ENCODE data around the gene SLC7A6. TPM values are rescaled to one million over a fixed set of nuclear protein-coding genes. Genes with fewer than 3 reads are reported as not detected.

Gene SLC7A6
- total and polyA plus RNA-seq, 2 of the 13 experiments (the other 11 are each of a cell fraction or from before 2014, with no cell fraction given), result 35.8 to 70.8 TPM

DNA sequence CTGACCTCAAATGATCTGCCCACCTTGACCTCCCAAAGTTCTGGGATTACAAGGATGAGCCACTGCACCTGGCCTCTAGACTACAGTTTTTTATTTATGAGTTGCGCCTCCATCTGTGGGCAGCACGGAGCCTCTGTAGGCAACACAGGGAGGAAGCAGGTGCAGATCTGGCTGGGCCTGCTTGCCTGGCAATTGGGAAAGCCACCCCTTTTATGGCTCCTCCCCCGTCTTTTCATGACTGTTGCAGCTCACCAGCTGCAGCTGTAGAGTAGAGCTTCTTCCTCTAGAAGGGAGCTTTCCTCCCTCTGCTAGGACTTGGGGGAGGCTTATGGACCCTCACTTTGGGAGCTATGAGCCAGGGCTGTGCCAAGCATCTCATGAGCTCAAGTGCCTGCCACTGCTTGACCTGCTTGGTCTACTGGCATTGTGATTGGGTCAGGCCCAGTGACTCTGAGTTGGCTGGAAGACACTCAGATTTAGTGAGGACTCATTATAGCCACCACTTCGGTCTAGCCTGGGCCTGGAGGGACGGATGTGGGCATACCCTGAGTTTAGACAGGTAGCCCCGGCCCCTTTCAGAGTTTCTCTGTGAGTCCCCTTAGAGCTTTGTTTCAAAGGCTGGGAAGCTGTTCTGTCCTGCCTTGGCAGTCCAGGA is 6.9 kb upstream of the SLC7A6 start:
- H3K9me3 ChIP-seq (ENCODE audit: low read length), result no peaks in the 10 kb centered on the region
- intact Hi-C loops (cut with micrococcal nuclease; ENCODE audit: unreplicated experiment) (no loop called here), in situ Hi-C loops (cut with HindIII; ENCODE audit: extremely low pct_ligation_motif_present, low pct_unique_long_range_greater_than_20kb) (no loop called here)
- peak overlapping the region; percentile 67 for H3K4me2 ChIP-seq (ENCODE audit: low read depth, low read length)
- H2AFZ ChIP-seq (ENCODE audit: low read length), result peak overlapping the region; percentile 73
- ChIA-PET CTCF (ENCODE audit: low intra/inter-chr PET ratio, low total read pairs) (interaction anchor here (2.0 kb wide), 1 partner anchor 71 kb away, joined by 8 read pairs; no protein-coding TSS in a partner anchor), POLR2A (interaction anchor here (0.8 to 3.3 kb wide), 19 partner anchors 11 to 177 kb away, joined by 3 to 92 read pairs (median 5); partner anchors contain the start of genes ESRP2, PLA2G15, PRMT7 and SLC7A6OS)
- H3K4me3 ChIP-seq (replicated peaks in 1 of 3; ENCODE audit: insufficient read depth in 1 of 3, low read depth in 2 of 3, low read length in 3 of 3), result peak overlapping the region in 1 of 3 experiments; percentile 47; a peak in 2 of 6 replicates
- no peaks in the 10 kb centered on the region for H4K20me1 ChIP-seq (ENCODE audit: insufficient read depth, low read length)
- no TSS peak for BruUV-seq (replicated peaks)
- H3K36me3 ChIP-seq (replicated peaks in 1 of 2; ENCODE audit: control insufficient read depth in 1 of 2, insufficient read depth in 2 of 2, low read length in 2 of 2), result peaks cover 3 to 22% of the 10 kb centered on the region in 2 experiments; a peak in 4 of 5 replicates
- no peaks in the 10 kb centered on the region for H3K79me2 ChIP-seq (ENCODE audit: insufficient read depth, low read length)
- ATAC-seq (peak; percentile 8), FAIRE-seq (no peak), DNase-seq (ENCODE audit: low spot score) (no peak)
- H3K27me3 ChIP-seq (ENCODE audit: control insufficient read depth in 1 of 2, insufficient read depth in 2 of 2, low read length in 2 of 2), result no peaks in the 10 kb centered on the region
- WGBS (ENCODE audit: low lambda C conversion rate), result 76% methylated on average over 6 of the region's 6 CpGs
- peak overlapping the region; percentile 87 for H3K27ac ChIP-seq (ENCODE audit: extremely low read length, insufficient read depth, low read length)
- peak overlapping the region; percentile 73 for H3K9ac ChIP-seq (ENCODE audit: insufficient read depth, low read depth, low read length)
- peaks cover 43% of the 10 kb centered on the region for H3K4me1 ChIP-seq (ENCODE audit: insufficient read depth, low read length)
- TF ChIP-seq BORCS8-MEF2B (CRISPR knock-in tag; IDR thresholded peaks at IDR 0.05) (no peak), RFX5 (IDR thresholded peaks at IDR 0.05; ENCODE audit: low read depth, low read length) (no peak), ZNF569 (CRISPR knock-in tag; IDR thresholded peaks at IDR 0.05; ENCODE audit: borderline replicate concordance) (0 out of 2 replicates have a peak, but pooled peaks have one; percentile 23), SKI (IDR thresholded peaks at IDR 0.05; ENCODE audit: partially characterized antibody) (no peak), ATAD3A (CRISPR knock-in tag; IDR thresholded peaks at IDR 0.05) (0 out of 2 replicates have a peak, but pooled peaks have one; percentile 8), POGK (CRISPR knock-in tag; conservative IDR thresholded peaks at IDR 0.05) (0 out of 2 replicates have a peak, but pooled peaks have one; percentile 13), ZNF343 (CRISPR knock-in tag; IDR thresholded peaks at IDR 0.05) (no peak), ZBTB7B (CRISPR knock-in tag; IDR thresholded peaks at IDR 0.05) (no peak), ZNF800 (CRISPR knock-in tag; IDR thresholded peaks at IDR 0.05) (no peak), MLLT10 (CRISPR knock-in tag; IDR thresholded peaks at IDR 0.05) (no peak), NR2C2 (CRISPR knock-in tag; IDR thresholded peaks at IDR 0.05; ENCODE audit: borderline replicate concordance) (peak; percentile 1; the same call in 1 of the 2 replicates), RELA (CRISPR knock-in tag; IDR thresholded peaks at IDR 0.05) (no peak), NFKBIZ (CRISPR knock-in tag; IDR thresholded peaks at IDR 0.05) (no peak), CCAR2 (optimal IDR thresholded peaks at IDR 0.05; ENCODE audit: low read depth, low read length) (no peak), GABPA (IDR thresholded peaks at IDR 0.05; ENCODE audit: low read depth, low read length) (no peak), GABPA (CRISPR knock-in tag; IDR thresholded peaks at IDR 0.05; ENCODE audit: low read depth) (no peak), NR2F2 (IDR thresholded peaks at IDR 0.05; ENCODE audit: borderline replicate concordance, low read depth) (no peak)
- TF ChIP-seq, protein P1, sequence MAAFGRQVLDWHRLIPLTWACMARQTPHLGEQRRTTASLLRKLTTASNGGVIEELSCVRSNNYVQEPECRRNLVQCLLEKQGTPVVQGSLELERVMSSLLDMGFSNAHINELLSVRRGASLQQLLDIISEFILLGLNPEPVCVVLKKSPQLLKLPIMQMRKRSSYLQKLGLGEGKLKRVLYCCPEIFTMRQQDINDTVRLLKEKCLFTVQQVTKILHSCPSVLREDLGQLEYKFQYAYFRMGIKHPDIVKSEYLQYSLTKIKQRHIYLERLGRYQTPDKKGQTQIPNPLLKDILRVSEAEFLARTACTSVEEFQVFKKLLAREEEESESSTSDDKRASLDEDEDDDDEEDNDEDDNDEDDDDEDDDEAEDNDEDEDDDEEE (CRISPR knock-in tag; IDR thresholded peaks at IDR 0.05), result 0 out of 2 replicates have a peak, but pooled peaks have one; percentile 6
- TF ChIP-seq, protein P2, sequence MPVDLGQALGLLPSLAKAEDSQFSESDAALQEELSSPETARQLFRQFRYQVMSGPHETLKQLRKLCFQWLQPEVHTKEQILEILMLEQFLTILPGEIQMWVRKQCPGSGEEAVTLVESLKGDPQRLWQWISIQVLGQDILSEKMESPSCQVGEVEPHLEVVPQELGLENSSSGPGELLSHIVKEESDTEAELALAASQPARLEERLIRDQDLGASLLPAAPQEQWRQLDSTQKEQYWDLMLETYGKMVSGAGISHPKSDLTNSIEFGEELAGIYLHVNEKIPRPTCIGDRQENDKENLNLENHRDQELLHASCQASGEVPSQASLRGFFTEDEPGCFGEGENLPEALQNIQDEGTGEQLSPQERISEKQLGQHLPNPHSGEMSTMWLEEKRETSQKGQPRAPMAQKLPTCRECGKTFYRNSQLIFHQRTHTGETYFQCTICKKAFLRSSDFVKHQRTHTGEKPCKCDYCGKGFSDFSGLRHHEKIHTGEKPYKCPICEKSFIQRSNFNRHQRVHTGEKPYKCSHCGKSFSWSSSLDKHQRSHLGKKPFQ (CRISPR knock-in tag; IDR thresholded peaks at IDR 0.05; ENCODE audit: insufficient replicate concordance), result no peak
